ENCODE results near the gene MFAP2.

GRCh38 chr1:17017435-17017834 lies 37.0 kb upstream of the MFAP2 start:
- no peak for TF ChIP-seq CTCF (IDR thresholded peaks at IDR 0.05)
- no peak for TF ChIP-seq POLR2A (IDR thresholded peaks at IDR 0.05)
- TF ChIP-seq POLR2AphosphoS5 (IDR thresholded peaks at IDR 0.05) = no peak
- no peak for TF ChIP-seq EP300 (IDR thresholded peaks at IDR 0.05)
